Measurements from ENCODE around the gene NAT14.
A peak's percentile ranks its signal among the peaks of the same experiment; 100 is the strongest.

Gene NAT14

DNA sequence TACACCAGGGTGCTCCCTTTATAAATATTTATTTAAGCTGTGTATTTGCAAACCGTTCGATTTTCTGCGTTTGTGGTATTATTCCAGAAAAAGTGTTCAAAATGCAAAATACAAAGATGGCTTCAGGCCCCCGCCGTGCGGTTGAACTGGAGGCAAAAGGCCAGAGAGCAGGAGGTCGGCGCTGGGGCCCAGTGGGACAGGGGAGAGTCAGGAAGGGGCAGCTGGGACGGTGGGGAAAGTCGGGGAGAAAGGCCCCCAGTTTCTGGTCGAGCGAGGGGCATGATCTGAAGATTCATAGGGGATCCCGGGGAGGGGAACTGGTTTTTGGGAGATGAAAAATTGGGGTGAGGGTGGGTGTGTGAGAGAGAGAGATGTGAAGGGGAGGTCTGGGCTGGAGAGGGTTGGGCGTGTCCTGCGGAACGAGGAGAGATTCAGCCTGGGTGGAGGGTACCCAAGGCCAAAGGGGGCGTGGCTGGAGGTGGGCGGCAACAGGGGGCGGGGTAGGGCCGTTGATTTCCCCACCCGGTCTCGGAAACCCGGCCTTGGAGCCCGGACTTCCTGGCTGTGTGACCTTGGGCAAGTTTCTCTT lies 24.2 kb upstream of the NAT14 start:
- Mint-ChIP-seq H3K9me3 (no peaks in the 10 kb centered on the region), H3K27me3 (no peaks in the 10 kb centered on the region), H3K4me3 (peak overlapping the region; percentile 83), H3K36me3 (ENCODE audit: low read depth) (peaks cover 5% of the 10 kb centered on the region), H3K27ac (peak overlapping the region; percentile 92), H3K4me1 (ENCODE audit: low read depth) (peaks cover 22% of the 10 kb centered on the region)
- peak; percentile 63 for DNase-seq

DNA sequence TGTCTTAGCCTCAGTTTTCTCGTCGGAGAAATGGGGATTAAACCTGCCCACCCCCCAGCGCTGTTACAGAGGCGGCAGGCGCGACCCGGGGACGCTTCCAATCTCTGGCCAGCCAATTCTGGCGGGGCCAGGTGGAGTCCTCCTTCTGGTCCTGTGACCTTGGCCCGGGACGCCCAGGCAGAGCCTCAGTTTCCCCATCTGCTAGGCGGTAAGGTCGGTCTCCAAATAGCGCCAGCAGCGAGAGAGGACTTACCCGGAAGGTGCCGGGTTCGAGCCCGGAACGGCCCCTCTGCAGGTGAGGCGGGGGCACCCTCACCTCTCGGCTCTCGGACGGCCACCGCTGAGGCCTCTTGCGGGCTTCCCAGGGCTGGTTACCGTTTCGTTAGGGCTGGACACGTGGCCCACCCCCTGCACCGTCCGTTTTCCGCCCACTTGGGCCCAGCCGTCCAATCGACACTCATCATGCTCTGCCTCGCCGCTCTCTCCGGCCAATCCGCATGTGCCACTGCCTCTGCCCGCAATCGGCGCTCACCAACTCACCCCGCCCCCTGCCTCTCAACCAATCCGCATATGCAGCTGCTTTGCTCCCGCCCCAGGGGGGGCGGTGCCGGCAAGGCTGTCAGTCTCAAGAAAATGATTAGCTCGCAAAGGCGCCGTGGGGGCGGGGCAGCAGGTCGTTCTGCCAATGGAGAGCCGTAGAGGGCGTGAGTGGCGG lies 23.6 kb upstream of the NAT14 start, which contains the start of gene ISOC2:
ISOC2 (minus strand) TSS at position 384 of the 715 bp plus-strand sequence. CDS start 5,156 bp downstream, outside the sequence.
- H3K9me3 Mint-ChIP-seq = no peaks in the 10 kb centered on the region
- peaks cover 22% of the 10 kb centered on the region for H3K4me1 Mint-ChIP-seq (ENCODE audit: low read depth)
- peak; percentile 100 for DNase-seq
- H3K36me3 Mint-ChIP-seq (ENCODE audit: low read depth) = peaks cover 2% of the 10 kb centered on the region
- peak within 1 kb of the TSS; percentile 92 for H3K27ac Mint-ChIP-seq
- H3K27me3 Mint-ChIP-seq = no peaks in the 10 kb centered on the region
- H3K4me3 Mint-ChIP-seq = peak within 1 kb of the TSS; percentile 83

DNA sequence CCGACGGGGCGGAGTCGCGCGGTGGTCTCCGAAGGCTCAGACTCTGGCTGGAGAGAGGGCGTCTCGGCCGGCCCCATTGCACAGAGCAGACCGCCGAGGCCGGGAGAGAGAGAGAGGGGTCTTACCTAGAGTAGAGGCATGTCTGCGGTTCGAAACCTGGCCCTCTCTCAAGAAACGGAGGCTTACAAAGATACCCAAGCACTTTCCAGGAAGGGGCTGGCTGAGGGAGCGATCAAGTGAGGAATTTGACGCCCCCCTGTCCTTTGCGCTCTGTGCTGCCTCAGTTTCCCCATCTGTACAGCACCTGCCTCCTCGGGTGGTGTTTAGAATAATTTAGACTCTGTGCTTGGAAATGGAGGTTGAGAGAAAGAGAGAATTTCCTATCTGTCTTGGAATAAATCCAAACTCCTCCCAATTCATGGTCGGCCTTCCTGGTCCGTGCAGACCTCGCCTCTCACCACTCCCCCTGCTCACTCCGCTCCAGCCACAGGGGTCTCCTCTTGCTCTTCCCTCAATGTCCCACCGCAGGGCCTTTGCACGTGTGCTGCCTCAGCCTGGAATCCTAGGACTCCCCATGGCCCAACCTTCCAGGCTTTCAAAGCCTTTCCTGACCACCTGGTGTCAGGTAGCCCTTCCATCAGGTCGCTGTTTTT lies 22.9 kb upstream of the NAT14 start:
- Mint-ChIP-seq H3K9me3 (no peaks in the 10 kb centered on the region), H3K27ac (peak overlapping the region; percentile 92), H3K4me3 (peak overlapping the region; percentile 83), H3K36me3 (ENCODE audit: low read depth) (no peaks in the 10 kb centered on the region), H3K4me1 (ENCODE audit: low read depth) (peaks cover 22% of the 10 kb centered on the region), H3K27me3 (no peaks in the 10 kb centered on the region)
- DNase-seq = no peak

DNA sequence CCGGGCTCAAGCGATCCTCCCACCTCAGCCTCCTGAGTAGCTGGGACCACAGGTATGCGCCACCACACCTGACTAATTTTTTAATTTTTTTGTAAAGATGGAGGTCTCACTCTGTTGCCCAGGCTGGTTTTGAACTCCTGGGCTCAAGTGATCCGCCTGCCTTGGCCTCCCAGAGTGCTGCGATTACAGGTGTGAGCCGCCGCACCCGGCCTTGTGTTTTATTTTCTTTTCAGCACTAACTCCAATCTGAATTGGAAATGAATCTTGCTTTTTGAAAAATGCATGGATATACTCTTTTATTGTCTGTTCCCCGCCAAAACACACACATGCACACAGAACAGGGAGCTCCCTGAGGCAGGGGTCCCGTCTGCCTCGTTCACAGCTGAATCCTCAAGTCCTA lies 22.3 kb upstream of the NAT14 start:
- H3K9me3 Mint-ChIP-seq = no peaks in the 10 kb centered on the region
- no peaks in the 10 kb centered on the region for H3K36me3 Mint-ChIP-seq (ENCODE audit: low read depth)
- peak overlapping the region; percentile 83 for H3K4me3 Mint-ChIP-seq
- no peaks in the 10 kb centered on the region for H3K27me3 Mint-ChIP-seq
- H3K4me1 Mint-ChIP-seq (ENCODE audit: low read depth) = peaks cover 22% of the 10 kb centered on the region
- DNase-seq = no peak
- H3K27ac Mint-ChIP-seq = no peak overlapping the region

DNA sequence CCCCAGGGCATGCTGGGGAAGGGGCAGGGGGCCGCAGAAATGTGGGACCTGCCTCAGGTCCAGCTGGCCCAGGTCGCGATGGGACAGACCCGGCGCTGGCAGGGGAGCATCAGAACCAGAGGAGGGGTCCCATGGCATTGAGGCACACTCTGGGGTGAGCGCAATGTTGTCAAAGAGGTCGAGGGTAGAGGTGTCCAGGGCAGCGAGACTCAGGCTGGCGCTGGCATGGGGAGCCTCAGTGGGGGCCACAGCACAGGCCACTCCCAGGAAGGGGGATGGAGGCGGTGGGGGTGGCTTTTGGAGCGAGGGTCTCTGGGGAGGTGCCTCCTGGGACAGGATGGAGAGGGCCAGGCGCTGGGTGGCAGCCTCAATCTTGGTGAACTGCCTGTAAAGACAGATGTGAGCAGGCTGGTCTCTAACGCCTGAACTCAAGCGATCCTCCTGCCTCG lies 21.4 kb upstream of the NAT14 start:
- H3K9me3 Mint-ChIP-seq = no peaks in the 10 kb centered on the region
- H3K4me3 Mint-ChIP-seq = no peak overlapping the region
- H3K36me3 Mint-ChIP-seq (ENCODE audit: low read depth) = no peaks in the 10 kb centered on the region
- DNase-seq = no peak
- H3K27me3 Mint-ChIP-seq = no peaks in the 10 kb centered on the region
- H3K4me1 Mint-ChIP-seq (ENCODE audit: low read depth) = peaks cover 24% of the 10 kb centered on the region
- no peak overlapping the region for H3K27ac Mint-ChIP-seq

DNA sequence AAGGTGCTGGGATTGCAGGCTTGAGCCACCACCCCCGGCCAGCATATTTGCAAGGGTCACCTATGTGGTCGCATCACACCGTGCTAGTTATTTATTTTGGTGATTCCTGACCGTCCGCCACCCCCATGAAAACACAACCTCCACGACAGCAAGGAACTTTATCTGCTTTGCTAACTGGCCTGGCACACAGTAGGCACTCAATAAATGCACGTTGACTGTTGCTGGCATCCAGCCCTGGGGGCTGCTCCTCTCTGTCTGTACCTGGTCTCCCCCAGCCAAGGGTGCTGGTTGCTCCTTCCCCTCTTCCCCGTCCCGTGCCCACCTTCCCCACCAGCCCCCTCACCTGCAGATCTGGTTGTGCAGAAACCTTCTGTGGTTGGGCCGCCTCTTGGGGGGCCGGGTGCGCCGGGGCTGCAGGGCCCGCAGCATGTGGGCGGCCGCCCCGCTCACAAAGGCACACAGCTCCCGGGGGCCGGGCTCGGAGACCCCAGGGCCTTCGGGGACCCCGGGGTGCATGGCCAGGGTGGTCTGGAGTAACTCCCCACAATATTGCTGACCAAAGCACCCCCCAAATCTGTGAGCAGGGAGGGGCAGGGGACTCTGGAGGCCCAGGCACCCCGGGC lies 20.8 kb upstream of the NAT14 start:
- no peak overlapping the region for H3K4me3 Mint-ChIP-seq
- H3K4me1 Mint-ChIP-seq (ENCODE audit: low read depth) = peaks cover 24% of the 10 kb centered on the region
- no peaks in the 10 kb centered on the region for H3K27me3 Mint-ChIP-seq
- H3K36me3 Mint-ChIP-seq (ENCODE audit: low read depth) = no peaks in the 10 kb centered on the region
- no peak overlapping the region for H3K27ac Mint-ChIP-seq
- DNase-seq = no peak
- H3K9me3 Mint-ChIP-seq = no peaks in the 10 kb centered on the region

DNA sequence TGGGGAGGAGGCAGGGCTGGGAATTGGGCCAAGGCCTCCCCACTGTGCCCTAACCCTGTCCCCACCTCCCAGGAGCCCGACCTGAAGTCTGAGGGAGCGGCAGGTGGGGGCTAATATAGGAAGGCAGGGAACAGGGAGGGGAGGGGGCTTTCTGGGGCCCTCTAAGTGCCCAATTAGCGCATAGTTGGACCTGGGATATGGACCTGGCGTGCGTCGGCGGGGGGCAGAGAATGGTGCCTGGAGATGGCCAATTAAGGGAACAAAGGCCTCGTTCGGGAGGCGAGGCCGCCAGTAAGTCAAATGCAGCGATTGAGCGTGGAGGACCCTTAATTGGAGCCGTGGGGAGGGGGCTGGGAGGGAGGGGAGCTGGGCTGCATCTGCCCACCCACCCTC lies 20.3 kb upstream of the NAT14 start, which contains the start of gene C19orf85:
C19orf85 (minus strand) TSS at position 90 of the 393 bp plus-strand sequence. CDS start 197 bp downstream, outside the sequence.
- DNase-seq = no peak
- H3K27me3 Mint-ChIP-seq = no peaks in the 10 kb centered on the region
- no peak within 1 kb of the TSS for H3K27ac Mint-ChIP-seq
- no peaks in the 10 kb centered on the region for H3K9me3 Mint-ChIP-seq
- H3K4me1 Mint-ChIP-seq (ENCODE audit: low read depth) = peaks cover 24% of the 10 kb centered on the region
- no peak within 1 kb of the TSS for H3K4me3 Mint-ChIP-seq
- H3K36me3 Mint-ChIP-seq (ENCODE audit: low read depth) = no peaks in the 10 kb centered on the region

DNA sequence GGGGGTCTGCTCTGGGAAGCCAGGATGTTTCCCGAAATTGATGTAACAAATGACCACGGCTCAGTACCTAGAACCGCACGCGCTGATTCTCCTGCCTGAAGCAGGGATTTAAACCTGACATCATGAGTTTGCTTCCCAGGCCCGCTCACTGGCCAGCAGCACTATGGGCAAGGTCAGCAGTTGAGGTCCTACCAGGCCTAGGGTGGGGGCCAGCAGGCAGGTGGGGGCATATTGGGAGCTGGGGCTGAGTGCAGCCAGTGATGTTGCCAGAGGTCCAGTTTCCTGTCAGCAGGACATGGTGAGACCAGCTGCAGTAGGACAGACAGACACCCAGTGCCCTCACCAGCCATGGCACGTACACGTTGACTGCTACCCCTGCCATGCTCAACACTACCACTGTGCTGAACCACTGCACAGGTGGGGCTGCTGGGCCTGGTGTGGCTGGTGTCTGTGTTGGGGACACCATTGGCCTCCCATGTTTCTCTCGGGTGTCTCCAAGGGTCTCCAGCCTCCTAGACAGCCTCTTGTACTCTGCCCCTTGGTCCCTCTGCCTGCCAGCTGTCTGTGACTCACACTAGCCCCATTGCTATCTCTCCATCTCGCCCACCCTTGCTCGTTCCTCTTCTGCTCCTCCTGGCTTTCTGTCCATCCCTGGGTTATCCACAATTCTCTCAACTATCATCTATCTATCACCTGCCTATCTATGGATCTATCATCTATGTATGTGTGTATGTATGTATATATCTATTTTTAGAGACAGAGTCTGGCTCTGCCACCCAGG lies 19.3 kb upstream of the NAT14 start:
- H3K4me3 Mint-ChIP-seq = no peak overlapping the region
- no peak for DNase-seq
- H3K27ac Mint-ChIP-seq = no peak overlapping the region
- H3K36me3 Mint-ChIP-seq (ENCODE audit: low read depth) = no peaks in the 10 kb centered on the region
- H3K4me1 Mint-ChIP-seq (ENCODE audit: low read depth) = peaks cover 16% of the 10 kb centered on the region
- no peaks in the 10 kb centered on the region for H3K9me3 Mint-ChIP-seq
- H3K27me3 Mint-ChIP-seq = no peaks in the 10 kb centered on the region

DNA sequence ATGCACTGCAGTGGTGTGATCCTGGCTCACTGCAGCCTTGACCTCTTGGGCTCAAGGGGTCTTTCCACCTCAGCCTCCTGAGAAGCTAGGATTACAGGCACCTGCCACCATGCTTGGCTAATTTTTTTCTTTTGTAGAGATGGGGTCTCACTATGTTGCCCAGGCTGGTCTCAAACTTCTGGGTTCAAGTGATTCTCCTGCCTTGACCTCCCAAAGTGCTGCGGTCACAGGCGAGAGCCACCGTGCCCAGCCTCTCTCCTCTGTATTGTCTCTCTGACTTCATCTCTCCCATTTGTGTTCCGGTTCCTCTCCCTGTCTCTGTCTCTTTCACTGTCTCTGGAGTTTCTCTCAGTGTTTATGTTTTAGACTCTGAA lies 18.8 kb upstream of the NAT14 start:
- Mint-ChIP-seq H3K9me3 (no peaks in the 10 kb centered on the region), H3K4me3 (no peak overlapping the region), H3K27ac (no peak overlapping the region), H3K4me1 (ENCODE audit: low read depth) (peaks cover 12% of the 10 kb centered on the region), H3K36me3 (ENCODE audit: low read depth) (no peaks in the 10 kb centered on the region), H3K27me3 (no peaks in the 10 kb centered on the region)
- no peak for DNase-seq

DNA sequence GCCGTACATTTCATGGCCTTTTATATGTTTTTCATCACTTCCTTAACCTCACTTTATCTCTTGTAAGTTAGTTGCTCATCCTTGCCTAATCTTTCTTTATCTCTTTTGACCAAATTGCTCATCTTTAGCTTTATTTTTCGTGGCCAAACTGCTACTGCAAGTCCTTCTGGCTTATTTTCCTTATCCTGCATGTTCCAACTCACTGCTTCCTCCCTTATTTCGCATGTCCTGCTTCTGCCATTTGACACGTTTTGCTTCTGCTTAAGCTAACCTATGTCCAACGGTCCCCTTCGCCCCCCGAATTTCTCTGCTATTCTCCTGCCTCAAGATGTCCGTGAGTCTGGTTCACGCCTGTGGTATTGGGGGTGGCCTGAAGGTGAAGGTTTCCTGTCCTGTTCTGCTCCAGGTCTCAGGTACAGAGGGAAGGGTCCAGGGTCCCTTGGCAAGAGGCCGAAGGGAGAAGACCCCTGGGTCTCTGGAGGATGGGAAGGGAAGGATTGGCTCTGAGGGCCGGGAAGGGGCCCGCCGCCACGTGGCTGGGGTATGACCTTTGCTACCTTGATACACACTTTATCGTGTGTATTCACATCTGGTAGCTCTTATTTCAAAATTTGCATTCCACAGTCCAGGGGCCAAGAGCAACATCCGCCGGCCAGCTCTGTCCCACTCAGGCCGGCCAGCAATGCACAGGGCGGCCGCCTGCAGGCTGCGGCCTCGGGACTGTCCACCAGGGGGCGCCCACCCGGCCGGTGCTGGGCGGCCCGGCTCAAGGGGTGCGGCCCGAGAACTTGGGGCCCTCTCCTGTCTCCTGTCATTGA lies 17.5 kb upstream of the NAT14 start:
- Mint-ChIP-seq H3K36me3 (ENCODE audit: low read depth) (no peaks in the 10 kb centered on the region), H3K4me1 (ENCODE audit: low read depth) (peaks cover 3% of the 10 kb centered on the region), H3K4me3 (no peak overlapping the region), H3K27ac (no peak overlapping the region), H3K9me3 (no peaks in the 10 kb centered on the region), H3K27me3 (no peaks in the 10 kb centered on the region)
- peak; percentile 83 for DNase-seq

DNA sequence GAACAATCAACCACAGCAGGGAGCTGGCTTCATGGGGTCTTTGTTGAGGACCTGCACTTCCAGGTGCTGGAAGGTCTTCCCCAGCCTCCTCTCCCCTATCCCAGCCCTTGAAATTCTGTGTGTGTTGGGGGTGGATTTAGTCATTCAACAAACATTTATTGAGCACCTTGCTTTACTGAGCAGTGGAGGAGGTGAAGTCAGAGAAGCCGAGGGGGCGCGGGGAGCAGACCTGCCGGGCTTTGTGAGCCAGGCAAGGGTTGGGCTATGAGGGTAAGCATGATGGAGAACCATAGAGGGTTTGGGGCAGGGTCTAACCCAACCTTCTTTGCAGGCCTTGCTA lies 17.0 kb upstream of the NAT14 start:
- no peak overlapping the region for H3K4me3 Mint-ChIP-seq
- no peaks in the 10 kb centered on the region for H3K9me3 Mint-ChIP-seq
- H3K27ac Mint-ChIP-seq = no peak overlapping the region
- no peaks in the 10 kb centered on the region for H3K27me3 Mint-ChIP-seq
- DNase-seq = no peak
- H3K4me1 Mint-ChIP-seq (ENCODE audit: low read depth) = peaks cover 2% of the 10 kb centered on the region
- no peaks in the 10 kb centered on the region for H3K36me3 Mint-ChIP-seq (ENCODE audit: low read depth)

DNA sequence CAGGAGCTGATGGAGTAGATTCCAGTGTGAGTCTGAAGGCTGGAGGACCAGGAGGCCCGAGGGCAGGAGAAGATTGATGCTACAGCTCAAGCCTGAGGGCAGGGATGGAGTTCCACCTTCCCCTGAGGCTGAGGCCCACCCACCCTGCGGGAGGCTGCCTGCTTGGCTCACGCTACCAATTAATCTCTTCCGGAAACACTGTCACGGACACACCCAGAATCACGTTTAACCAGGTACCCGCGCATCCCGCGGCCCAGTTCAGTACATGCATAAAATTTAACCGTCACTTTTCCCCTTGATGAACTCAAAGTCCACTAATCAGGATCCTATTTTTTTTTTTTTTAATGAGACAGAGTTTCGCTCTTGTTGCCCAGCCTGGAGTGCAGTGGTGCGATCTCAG lies 13.7 kb upstream of the NAT14 start:
- Mint-ChIP-seq H3K36me3 (ENCODE audit: low read depth) (peaks cover 3% of the 10 kb centered on the region), H3K4me1 (ENCODE audit: low read depth) (peaks cover 9% of the 10 kb centered on the region), H3K9me3 (no peaks in the 10 kb centered on the region), H3K27me3 (no peaks in the 10 kb centered on the region), H3K27ac (no peak overlapping the region), H3K4me3 (no peak overlapping the region)
- DNase-seq = no peak

DNA sequence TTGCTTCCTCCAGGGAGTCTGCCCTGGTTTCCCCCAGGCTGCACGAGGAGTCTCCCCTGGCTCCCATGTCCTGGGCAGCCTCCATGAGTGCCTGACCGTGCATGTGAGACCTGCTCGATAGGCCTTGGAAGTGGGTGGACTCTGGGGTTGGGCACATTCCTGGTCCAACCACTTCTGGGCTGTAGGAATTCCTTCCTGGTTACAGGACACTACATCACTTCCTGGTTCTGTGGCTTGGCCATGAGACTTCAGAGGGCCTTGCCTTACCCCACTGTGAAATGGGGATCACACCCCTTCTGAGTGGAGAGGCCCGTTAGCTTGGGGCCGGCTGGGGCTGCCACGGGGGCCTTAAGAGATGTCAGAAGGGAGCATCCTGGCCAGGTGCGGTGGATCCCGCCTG lies 12.5 kb upstream of the NAT14 start:
- Mint-ChIP-seq H3K4me1 (ENCODE audit: low read depth) (peaks cover 14% of the 10 kb centered on the region), H3K27ac (no peak overlapping the region), H3K27me3 (no peaks in the 10 kb centered on the region), H3K4me3 (no peak overlapping the region), H3K9me3 (no peaks in the 10 kb centered on the region), H3K36me3 (ENCODE audit: low read depth) (peaks cover 6% of the 10 kb centered on the region)
- DNase-seq = no peak

Data from activated T-cell treated with anti-CD3 and anti-CD28 coated beads, Interleukin-2, amount 50 U/mL, for 24 hours (primary cell).